BE2C (cell line): ENCODE data around the gene AP5B1.

Experiments used
- DNase-seq: peaks from one replicate; pipeline ENCODE4 v3.0.0-alpha.2; 2020
- H3K27me3 ChIP-seq: fragments of 250-450 bp; sonication (Bioruptor Pico); 2 replicates; pipeline ENCODE4 v1.5.1; 2020; ENCODE audit warnings: mild to moderate bottlenecking
- H3K36me3 ChIP-seq: fragments of 250-450 bp; sonication (Bioruptor Pico); 2 replicates; pipeline ENCODE4 v1.5.1; 2020; ENCODE audit warnings: mild to moderate bottlenecking
- H3K4me1 ChIP-seq: fragments of 250-450 bp; sonication (Bioruptor Pico); 2 replicates; pipeline ENCODE4 v1.5.1; 2020
- H3K4me3 ChIP-seq: 2 replicates; pipeline ENCODE4 v1.5.1; 2011; ENCODE audit warnings: low read depth, low read length
- H3K9me3 ChIP-seq: fragments of 250-450 bp; sonication (Bioruptor Pico); 2 replicates; pipeline ENCODE4 v1.5.1; 2020
- CTCF ChIP-seq: IDR thresholded peaks from 2 replicates; pipeline ENCODE4 v1.5.1; 2012; ENCODE audit warnings: mild to moderate bottlenecking, low read depth, low read length

Gene AP5B1

GRCh38 chr11:65778431-65778900 lies 2.3 kb downstream of the AP5B1 start:
- H3K4me3 ChIP-seq = no peak overlapping the region
- no peak for DNase-seq
- peaks cover 10% of the 10 kb centered on the region; the same call in 1 of the 2 replicates for H3K27me3 ChIP-seq
- H3K36me3 ChIP-seq = no peaks in the 10 kb centered on the region
- no peak for TF ChIP-seq CTCF
- no peaks in the 10 kb centered on the region for H3K9me3 ChIP-seq
- H3K4me1 ChIP-seq = no peaks in the 10 kb centered on the region

GRCh38 chr11:65777821-65778361 lies 2.9 kb downstream of the AP5B1 start:
- H3K4me1 ChIP-seq = no peaks in the 10 kb centered on the region

GRCh38 chr11:65777241-65777640 lies 3.5 kb downstream of the AP5B1 start:
- Histone ChIP-seq H3K4me3 (no peak overlapping the region), H3K27me3 (peaks cover 9% of the 10 kb centered on the region; the same call in 1 of the 2 replicates), H3K9me3 (no peaks in the 10 kb centered on the region), H3K4me1 (no peaks in the 10 kb centered on the region), H3K36me3 (no peaks in the 10 kb centered on the region)
- TF ChIP-seq CTCF = no peak
- no peak for DNase-seq

More at GRCh38 chr11:65777821-65778361, 2.9 kb downstream of the AP5B1 start:
- H3K36me3 ChIP-seq = no peaks in the 10 kb centered on the region
- no peaks in the 10 kb centered on the region for H3K9me3 ChIP-seq
- TF ChIP-seq CTCF = no peak
- no peak for DNase-seq
- peaks cover 10% of the 10 kb centered on the region; the same call in 1 of the 2 replicates for H3K27me3 ChIP-seq
- no peak overlapping the region for H3K4me3 ChIP-seq

GRCh38 chr11:65776710-65777141 lies 4.0 kb downstream of the AP5B1 start:
- Histone ChIP-seq H3K9me3 (no peaks in the 10 kb centered on the region), H3K4me1 (no peaks in the 10 kb centered on the region), H3K27me3 (peaks cover 6% of the 10 kb centered on the region; the same call in 1 of the 2 replicates), H3K36me3 (no peaks in the 10 kb centered on the region), H3K4me3 (no peak overlapping the region)
- no peak for TF ChIP-seq CTCF
- DNase-seq = no peak

GRCh38 chr11:65776196-65776595 lies 4.6 kb downstream of the AP5B1 start:
- Histone ChIP-seq H3K36me3 (no peaks in the 10 kb centered on the region), H3K4me1 (no peaks in the 10 kb centered on the region), H3K4me3 (no peak overlapping the region), H3K27me3 (peaks cover under 1% of the 10 kb centered on the region; the same call in 1 of the 2 replicates), H3K9me3 (no peaks in the 10 kb centered on the region)
- no peak for DNase-seq
- no peak for TF ChIP-seq CTCF

GRCh38 chr11:65774525-65775306 lies 6.1 kb downstream of the AP5B1 start:
- Histone ChIP-seq H3K4me3 (no peak overlapping the region), H3K36me3 (no peaks in the 10 kb centered on the region), H3K4me1 (no peaks in the 10 kb centered on the region), H3K9me3 (no peaks in the 10 kb centered on the region), H3K27me3 (no peaks in the 10 kb centered on the region)
- no peak for DNase-seq
- no peak for TF ChIP-seq CTCF
